HCT116 (cell line): ENCODE results near the gene CHD2. TPM values are rescaled to one million over a fixed set of nuclear protein-coding genes. Genes with fewer than 3 reads are reported as not detected.

ENCODE experiments used
- ATAC-seq: fragments of 200-7000 bp; cut with Tn5 transposase; 2 replicates; pipeline ENCODE4 v1.9.1; 2020; ENCODE audit warnings: mild to moderate bottlenecking, moderate library complexity
- BruUV-seq: library from RNA; stranded (reverse); fragments of 400-500 nt; replicated peaks from 2 replicates; lab custom pipeline; 2021; lab: Mats Ljungman, UMichigan
- CTCF ChIA-PET: fragments of 300-600 bp; sonication (Branson Sonifier 250); formaldehyde crosslinking; loops from one replicate; lab custom pipeline; 2021; ENCODE audit warnings: antibody characterized with exemption; lab: Charles Lee
- POLR2A ChIA-PET: fragments of 300-600, 350-600 bp; sonication (Branson Sonifier 250); formaldehyde crosslinking; loops from one replicate; lab custom pipeline; 2021; ENCODE audit warnings: antibody characterized with exemption; lab: Charles Lee
- RAD21 ChIA-PET, 2 experiments: fragments of 300-600 bp; sonication (Branson Sonifier 250); formaldehyde crosslinking; loops; one replicate each; lab custom pipeline; 2023; ENCODE audit warnings: low total read pairs in 2 of 2; ENCODE audit not compliant: uncharacterized antibody in 2 of 2, unreplicated experiment in 2 of 2, low non-redundant PET in 1 of 2; lab: Charles Lee
- DNase-seq: peaks from one replicate; pipeline ENCODE4 v3.0.0-alpha.2; 2010; ENCODE audit warnings: low read depth, low spot score
- H2AFZ ChIP-seq: fragments of 200-600 bp; shearing (Covaris generic), sonication (generic); 2 replicates; pipeline ENCODE4 v1.6.1; 2017; ENCODE audit warnings: low read depth, mixed run types, mixed read lengths, antibody characterized with exemption, low read length; ENCODE audit not compliant: poor library complexity, severe bottlenecking
- H3K27ac ChIP-seq: 2 replicates; pipeline ENCODE4 v1.5.1; 2012; ENCODE audit warnings: low read depth, low read length
- H3K27me3 ChIP-seq: fragments of 200-600 bp; sonication (generic); 2 replicates; pipeline ENCODE4 v1.6.1; 2016; ENCODE audit warnings: mixed run types, low read length, mixed read lengths; ENCODE audit not compliant: insufficient read depth
- H3K36me3 ChIP-seq, 2 experiments: fragments of 200-500 bp in 1 of 2; fragments of 200-600 bp in 1 of 2; sonication (Bioruptor generic) in 1 of 2; sonication (generic) in 1 of 2; 2 replicates each; pipeline versions ENCODE4 v1.5.1 to v1.6.1; 2014 to 2016; ENCODE audit warnings: low read length in 2 of 2, inconsistent platforms in 1 of 2, mixed read lengths in 1 of 2, mixed run types in 1 of 2; ENCODE audit not compliant: insufficient read depth in 2 of 2, control insufficient read depth in 1 of 2
- H3K4me1 ChIP-seq, 2 experiments: fragments of 200-600 bp in 1 of 2; sonication (generic) in 1 of 2; 2 replicates each; pipeline versions ENCODE4 v1.5.1 to v1.6.1; 2012 to 2017; ENCODE audit warnings: low read length in 2 of 2, inconsistent platforms in 1 of 2, mild to moderate bottlenecking in 1 of 2, mixed read lengths in 1 of 2, mixed run types in 1 of 2, moderate library complexity in 1 of 2; ENCODE audit not compliant: insufficient read depth in 2 of 2, control insufficient read depth in 1 of 2
- H3K4me2 ChIP-seq: fragments of 200-600 bp; sonication (generic); 2 replicates; pipeline ENCODE4 v1.6.1; 2017; ENCODE audit warnings: mixed run types, low read length, mixed read lengths
- H3K4me3 ChIP-seq, 2 experiments: fragments of 200-600 bp in 1 of 2; sonication (generic) in 1 of 2; replicated peaks in 1 of 2; 2 replicates each; pipeline ENCODE4 v1.5.1; 2011 to 2016; ENCODE audit warnings: low read length in 2 of 2, control low read depth in 1 of 2, low read depth in 1 of 2, mild to moderate bottlenecking in 1 of 2, mixed read lengths in 1 of 2, mixed run types in 1 of 2
- H3K79me2 ChIP-seq: fragments of 200-600 bp; sonication (generic); 2 replicates; pipeline ENCODE4 v1.6.1; 2017; ENCODE audit warnings: mild to moderate bottlenecking, mixed run types, low read length, moderate library complexity, mixed read lengths; ENCODE audit not compliant: insufficient read depth
- H3K9ac ChIP-seq: fragments of 200-600 bp; sonication (generic); 2 replicates; pipeline ENCODE4 v1.6.1; 2016; ENCODE audit warnings: low read length, mixed read lengths
- H3K9me2 ChIP-seq: fragments of 200-600 bp; sonication (generic), shearing (Covaris generic); 2 replicates; pipeline ENCODE4 v1.6.1; 2017; ENCODE audit warnings: mixed run types, mild to moderate bottlenecking, moderate library complexity; ENCODE audit not compliant: insufficient read depth
- H3K9me3 ChIP-seq, 2 experiments: fragments of 200-500 bp in 1 of 2; fragments of 200-600 bp in 1 of 2; sonication (Bioruptor generic) in 1 of 2; sonication (generic) in 1 of 2; 2 replicates each; pipeline ENCODE4 v1.6.1; 2014 to 2017; ENCODE audit warnings: low read length in 2 of 2, mixed read lengths in 2 of 2, inconsistent platforms in 1 of 2, low read depth in 1 of 2, mild to moderate bottlenecking in 1 of 2, mixed run types in 1 of 2, moderate library complexity in 1 of 2; ENCODE audit not compliant: control insufficient read depth in 1 of 2, insufficient read depth in 1 of 2
- H4K20me1 ChIP-seq: fragments of 200-600 bp; sonication (generic), shearing (Covaris generic); 2 replicates; pipeline ENCODE4 v1.6.1; 2017; ENCODE audit warnings: mixed run types, mild to moderate bottlenecking, moderate library complexity; ENCODE audit not compliant: insufficient read depth
- ELF1 ChIP-seq: IDR thresholded peaks from 2 replicates; pipeline ENCODE4 v1.6.1; 2012; ENCODE audit warnings: low read depth, borderline replicate concordance
- POLR2A ChIP-seq: IDR thresholded peaks from 2 replicates; pipeline ENCODE4 v1.7.0; 2011; ENCODE audit warnings: borderline replicate concordance; ENCODE audit not compliant: insufficient read depth, insufficient read length; ENCODE audit errors: extremely low read depth
- TCF7L2 ChIP-seq: IDR thresholded peaks from 2 replicates; pipeline ENCODE4 v1.7.0; 2011; ENCODE audit warnings: borderline replicate concordance, inconsistent platforms; ENCODE audit not compliant: insufficient read depth, insufficient read length; ENCODE audit errors: extremely low read depth
- YY1 ChIP-seq: IDR thresholded peaks from 2 replicates; pipeline ENCODE4 v1.6.1; 2011; ENCODE audit warnings: low read length, low read depth, moderate library complexity, mild to moderate bottlenecking; ENCODE audit not compliant: insufficient replicate concordance; ENCODE audit errors: extremely low read depth
- ZNF274 ChIP-seq: fragments of 200-500 bp; sonication (Bioruptor generic); IDR thresholded peaks from 2 replicates; pipeline ENCODE4 v1.6.1; 2014; ENCODE audit warnings: mild to moderate bottlenecking, low read depth, low read length, inconsistent platforms
- intact Hi-C: fragments of 100-400 bp; cut with micrococcal nuclease; formaldehyde crosslinking; loops from 2 replicates; pipeline ENCODE4 v1.10.0; 2022
- total RNA-seq: library from RNA; stranded (reverse); gene quantifications from one replicate; pipeline ENCODE4 v1.2.1, GENCODE V29; 2021; ENCODE audit not compliant: unreplicated experiment
- TF ChIP-seq, protein P1 (sequence below), 3 experiments: fragments of 200-600 bp in 1 of 3; sonication (generic) in 1 of 3; IDR thresholded peaks in 2 of 3; conservative IDR thresholded peaks in 1 of 3; 2 replicates each; pipeline ENCODE4 v1.5.1; 2012 to 2017; ENCODE audit warnings: low read depth in 2 of 3, low read length in 2 of 3, antibody characterized with exemption in 1 of 3, borderline replicate concordance in 1 of 3, control low read depth in 1 of 3, mild to moderate bottlenecking in 1 of 3, mixed read lengths in 1 of 3, mixed run types in 1 of 3, moderate library complexity in 1 of 3; ENCODE audit not compliant: insufficient read depth in 1 of 3
- TF ChIP-seq, protein P2 (sequence below): IDR thresholded peaks from 2 replicates; pipeline ENCODE4 v1.6.1; 2012

CHD2 gene
- total RNA-seq, 1 experiment from 2014 or later: 116 TPM

DNA sequence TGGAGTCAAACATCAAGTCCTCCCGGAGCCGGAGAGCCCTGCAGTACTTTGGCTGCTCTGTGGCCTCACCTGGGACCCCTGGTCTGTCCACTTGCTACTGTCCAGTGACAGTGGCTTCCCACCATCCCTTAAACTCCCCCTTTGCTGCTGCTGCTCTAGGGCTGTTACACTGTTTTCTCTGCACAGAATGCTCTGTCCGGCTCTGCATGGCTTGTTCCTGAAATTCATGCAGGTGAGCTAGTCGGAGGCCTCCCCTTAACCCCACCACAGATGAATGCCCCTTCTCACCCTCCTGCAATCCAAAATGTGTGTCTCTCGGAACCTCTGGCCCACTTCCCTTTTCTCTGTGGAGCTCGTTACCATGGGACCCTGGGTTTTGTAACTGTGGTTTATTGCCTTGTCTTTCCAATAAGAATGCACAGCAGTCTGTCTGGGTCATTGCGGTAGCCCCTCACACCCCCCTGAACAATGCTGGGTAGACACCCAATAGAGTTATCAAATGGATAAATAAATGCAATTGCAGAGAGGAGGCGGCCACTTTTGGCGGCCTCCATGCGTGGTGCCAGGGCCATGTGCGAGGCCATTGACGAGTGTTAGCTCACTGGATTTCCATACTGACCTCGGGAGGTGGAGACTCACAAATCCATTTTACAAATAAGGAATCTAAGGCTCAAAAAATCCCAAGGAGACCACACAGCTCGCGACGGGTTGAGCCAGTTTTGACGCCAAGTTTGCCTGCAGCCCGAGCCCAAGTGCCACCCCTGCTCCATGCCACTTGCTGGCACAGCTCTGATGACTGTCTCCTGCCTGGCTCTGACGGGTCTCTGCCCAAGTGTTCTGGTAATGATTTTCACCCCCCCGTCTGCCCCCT is 140.4 kb downstream of the CHD2 start:
- ChIA-PET POLR2A (interaction anchor here (0.7 kb wide), 1 partner anchor 386 kb away, joined by 5 read pairs; no protein-coding TSS in a partner anchor), CTCF (no interaction called here)
- H3K27me3 ChIP-seq: no peaks in the 10 kb centered on the region

DNA sequence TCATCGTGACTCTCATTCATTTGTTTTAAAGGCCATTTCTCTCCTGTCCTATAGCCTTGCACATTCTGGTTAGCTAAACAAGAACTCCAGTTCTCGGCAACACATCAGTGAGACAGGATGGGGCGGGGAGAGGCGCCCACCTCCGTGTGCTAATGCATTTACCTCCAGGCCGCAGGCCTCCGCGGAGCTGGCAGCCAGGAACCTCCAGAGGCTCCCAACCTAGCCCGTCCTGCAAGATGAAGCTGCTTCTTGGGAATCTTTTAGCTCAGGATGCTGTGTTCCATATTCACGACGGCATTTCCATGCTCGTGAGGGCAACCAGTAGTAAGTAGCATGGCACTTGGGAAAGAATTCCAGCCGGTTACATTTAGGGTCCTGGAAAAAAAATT is 141.0 kb downstream of the CHD2 start:
- ChIA-PET RAD21 (no interaction called here), POLR2A (interaction anchor here (0.7 kb wide), 1 partner anchor 386 kb away, joined by 5 read pairs; no protein-coding TSS in a partner anchor), CTCF (no interaction called here)
- Histone ChIP-seq H3K27ac (no peak overlapping the region), H3K79me2 (no peaks in the 10 kb centered on the region), H3K4me2 (no peak overlapping the region), H3K9ac (no peak overlapping the region), H3K4me1 (peaks cover 0 to 2% of the 10 kb centered on the region in 2 experiments; a peak in 1 of 4 replicates), H3K4me3 (no peak overlapping the region), H3K9me2 (no peaks in the 10 kb centered on the region), H3K27me3 (no peaks in the 10 kb centered on the region), H3K9me3 (no peaks in the 10 kb centered on the region), H2AFZ (no peak overlapping the region), H3K36me3 (no peaks in the 10 kb centered on the region), H4K20me1 (no peaks in the 10 kb centered on the region)
- no peak for ATAC-seq
- TF ChIP-seq TCF7L2: no peak
- no peak for TF ChIP-seq ELF1
- TF ChIP-seq, protein P1, sequence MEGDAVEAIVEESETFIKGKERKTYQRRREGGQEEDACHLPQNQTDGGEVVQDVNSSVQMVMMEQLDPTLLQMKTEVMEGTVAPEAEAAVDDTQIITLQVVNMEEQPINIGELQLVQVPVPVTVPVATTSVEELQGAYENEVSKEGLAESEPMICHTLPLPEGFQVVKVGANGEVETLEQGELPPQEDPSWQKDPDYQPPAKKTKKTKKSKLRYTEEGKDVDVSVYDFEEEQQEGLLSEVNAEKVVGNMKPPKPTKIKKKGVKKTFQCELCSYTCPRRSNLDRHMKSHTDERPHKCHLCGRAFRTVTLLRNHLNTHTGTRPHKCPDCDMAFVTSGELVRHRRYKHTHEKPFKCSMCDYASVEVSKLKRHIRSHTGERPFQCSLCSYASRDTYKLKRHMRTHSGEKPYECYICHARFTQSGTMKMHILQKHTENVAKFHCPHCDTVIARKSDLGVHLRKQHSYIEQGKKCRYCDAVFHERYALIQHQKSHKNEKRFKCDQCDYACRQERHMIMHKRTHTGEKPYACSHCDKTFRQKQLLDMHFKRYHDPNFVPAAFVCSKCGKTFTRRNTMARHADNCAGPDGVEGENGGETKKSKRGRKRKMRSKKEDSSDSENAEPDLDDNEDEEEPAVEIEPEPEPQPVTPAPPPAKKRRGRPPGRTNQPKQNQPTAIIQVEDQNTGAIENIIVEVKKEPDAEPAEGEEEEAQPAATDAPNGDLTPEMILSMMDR (IDR thresholded peaks at IDR 0.05 in 2 of 3, conservative IDR thresholded peaks at IDR 0.05 in 1 of 3; ENCODE audit: borderline replicate concordance in 1 of 3, insufficient read depth in 1 of 3, low read depth in 2 of 3, low read length in 2 of 3): no peak
- no peak for TF ChIP-seq ZNF274
- TF ChIP-seq YY1: no peak
- intact Hi-C loops: no loop called here
- BruUV-seq: no TSS peak
- DNase-seq: no peak

More for the DNA sequence above, 140.4 kb downstream of the CHD2 start:
- TF ChIP-seq, protein P2, sequence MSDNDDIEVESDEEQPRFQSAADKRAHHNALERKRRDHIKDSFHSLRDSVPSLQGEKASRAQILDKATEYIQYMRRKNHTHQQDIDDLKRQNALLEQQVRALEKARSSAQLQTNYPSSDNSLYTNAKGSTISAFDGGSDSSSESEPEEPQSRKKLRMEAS: no peak
- no peak for TF ChIP-seq POLR2A
- Histone ChIP-seq H3K9me2 (no peaks in the 10 kb centered on the region), H2AFZ (no peak overlapping the region), H3K4me3 (no peak overlapping the region), H3K27ac (no peak overlapping the region), H3K36me3 (no peaks in the 10 kb centered on the region), H3K4me2 (no peak overlapping the region), H4K20me1 (no peaks in the 10 kb centered on the region), H3K79me2 (no peaks in the 10 kb centered on the region), H3K4me1 (peaks cover 0 to 9% of the 10 kb centered on the region in 2 experiments; a peak in 1 of 4 replicates), H3K9me3 (no peaks in the 10 kb centered on the region), H3K9ac (no peak overlapping the region)
- DNase-seq: no peak
- ATAC-seq: no peak
- intact Hi-C loops: no loop called here
- RAD21 ChIA-PET: no interaction called here
- no TSS peak for BruUV-seq
